HCT116 (cell line): Measurements from ENCODE around the gene VSX1. TPM values are rescaled to one million over a fixed set of nuclear protein-coding genes. Genes with fewer than 3 reads are reported as not detected.

Source experiments
- ATAC-seq: fragments of 200-7000 bp; cut with Tn5 transposase; 2 replicates; pipeline ENCODE4 v1.9.1; 2020; ENCODE audit warnings: mild to moderate bottlenecking, moderate library complexity
- BruUV-seq: library from RNA; stranded (reverse); fragments of 400-500 nt; replicated peaks from 2 replicates; lab custom pipeline; 2021; lab: Mats Ljungman, UMichigan
- CTCF ChIA-PET: fragments of 300-600 bp; sonication (Branson Sonifier 250); formaldehyde crosslinking; loops from one replicate; lab custom pipeline; 2021; ENCODE audit warnings: antibody characterized with exemption; lab: Charles Lee
- POLR2A ChIA-PET: fragments of 300-600, 350-600 bp; sonication (Branson Sonifier 250); formaldehyde crosslinking; loops from one replicate; lab custom pipeline; 2021; ENCODE audit warnings: antibody characterized with exemption; lab: Charles Lee
- RAD21 ChIA-PET, 2 experiments: fragments of 300-600 bp; sonication (Branson Sonifier 250); formaldehyde crosslinking; loops; one replicate each; lab custom pipeline; 2023; ENCODE audit warnings: low total read pairs in 2 of 2; ENCODE audit not compliant: uncharacterized antibody in 2 of 2, unreplicated experiment in 2 of 2, low non-redundant PET in 1 of 2; lab: Charles Lee
- DNase-seq: peaks from one replicate; pipeline ENCODE4 v3.0.0-alpha.2; 2010; ENCODE audit warnings: low read depth, low spot score
- H2AFZ ChIP-seq: fragments of 200-600 bp; shearing (Covaris generic), sonication (generic); 2 replicates; pipeline ENCODE4 v1.6.1; 2017; ENCODE audit warnings: low read depth, mixed run types, mixed read lengths, antibody characterized with exemption, low read length; ENCODE audit not compliant: poor library complexity, severe bottlenecking
- H3K27ac ChIP-seq: 2 replicates; pipeline ENCODE4 v1.5.1; 2012; ENCODE audit warnings: low read depth, low read length
- H3K27me3 ChIP-seq: fragments of 200-600 bp; sonication (generic); 2 replicates; pipeline ENCODE4 v1.6.1; 2016; ENCODE audit warnings: mixed run types, low read length, mixed read lengths; ENCODE audit not compliant: insufficient read depth
- H3K36me3 ChIP-seq, 2 experiments: fragments of 200-500 bp in 1 of 2; fragments of 200-600 bp in 1 of 2; sonication (Bioruptor generic) in 1 of 2; sonication (generic) in 1 of 2; 2 replicates each; pipeline versions ENCODE4 v1.5.1 to v1.6.1; 2014 to 2016; ENCODE audit warnings: low read length in 2 of 2, inconsistent platforms in 1 of 2, mixed read lengths in 1 of 2, mixed run types in 1 of 2; ENCODE audit not compliant: insufficient read depth in 2 of 2, control insufficient read depth in 1 of 2
- H3K4me1 ChIP-seq, 2 experiments: fragments of 200-600 bp in 1 of 2; sonication (generic) in 1 of 2; 2 replicates each; pipeline versions ENCODE4 v1.5.1 to v1.6.1; 2012 to 2017; ENCODE audit warnings: low read length in 2 of 2, inconsistent platforms in 1 of 2, mild to moderate bottlenecking in 1 of 2, mixed read lengths in 1 of 2, mixed run types in 1 of 2, moderate library complexity in 1 of 2; ENCODE audit not compliant: insufficient read depth in 2 of 2, control insufficient read depth in 1 of 2
- H3K4me2 ChIP-seq: fragments of 200-600 bp; sonication (generic); 2 replicates; pipeline ENCODE4 v1.6.1; 2017; ENCODE audit warnings: mixed run types, low read length, mixed read lengths
- H3K4me3 ChIP-seq, 2 experiments: fragments of 200-600 bp in 1 of 2; sonication (generic) in 1 of 2; replicated peaks in 1 of 2; 2 replicates each; pipeline ENCODE4 v1.5.1; 2011 to 2016; ENCODE audit warnings: low read length in 2 of 2, control low read depth in 1 of 2, low read depth in 1 of 2, mild to moderate bottlenecking in 1 of 2, mixed read lengths in 1 of 2, mixed run types in 1 of 2
- H3K79me2 ChIP-seq: fragments of 200-600 bp; sonication (generic); 2 replicates; pipeline ENCODE4 v1.6.1; 2017; ENCODE audit warnings: mild to moderate bottlenecking, mixed run types, low read length, moderate library complexity, mixed read lengths; ENCODE audit not compliant: insufficient read depth
- H3K9ac ChIP-seq: fragments of 200-600 bp; sonication (generic); 2 replicates; pipeline ENCODE4 v1.6.1; 2016; ENCODE audit warnings: low read length, mixed read lengths
- H3K9me2 ChIP-seq: fragments of 200-600 bp; sonication (generic), shearing (Covaris generic); 2 replicates; pipeline ENCODE4 v1.6.1; 2017; ENCODE audit warnings: mixed run types, mild to moderate bottlenecking, moderate library complexity; ENCODE audit not compliant: insufficient read depth
- H3K9me3 ChIP-seq, 2 experiments: fragments of 200-500 bp in 1 of 2; fragments of 200-600 bp in 1 of 2; sonication (Bioruptor generic) in 1 of 2; sonication (generic) in 1 of 2; 2 replicates each; pipeline ENCODE4 v1.6.1; 2014 to 2017; ENCODE audit warnings: low read length in 2 of 2, mixed read lengths in 2 of 2, inconsistent platforms in 1 of 2, low read depth in 1 of 2, mild to moderate bottlenecking in 1 of 2, mixed run types in 1 of 2, moderate library complexity in 1 of 2; ENCODE audit not compliant: control insufficient read depth in 1 of 2, insufficient read depth in 1 of 2
- H4K20me1 ChIP-seq: fragments of 200-600 bp; sonication (generic), shearing (Covaris generic); 2 replicates; pipeline ENCODE4 v1.6.1; 2017; ENCODE audit warnings: mixed run types, mild to moderate bottlenecking, moderate library complexity; ENCODE audit not compliant: insufficient read depth
- CEBPB ChIP-seq: IDR thresholded peaks from 2 replicates; pipeline ENCODE4 v1.6.1; 2012; ENCODE audit warnings: low read depth
- CTCF ChIP-seq, 3 experiments: fragments of 200-600 bp in 1 of 3; sonication (generic) in 1 of 3; IDR thresholded peaks in 2 of 3; conservative IDR thresholded peaks in 1 of 3; 2 replicates each; pipeline ENCODE4 v1.5.1; 2012 to 2017; ENCODE audit warnings: low read depth in 2 of 3, low read length in 2 of 3, antibody characterized with exemption in 1 of 3, borderline replicate concordance in 1 of 3, control low read depth in 1 of 3, mild to moderate bottlenecking in 1 of 3, mixed read lengths in 1 of 3, mixed run types in 1 of 3, moderate library complexity in 1 of 3; ENCODE audit not compliant: insufficient read depth in 1 of 3
- ELF1 ChIP-seq: IDR thresholded peaks from 2 replicates; pipeline ENCODE4 v1.6.1; 2012; ENCODE audit warnings: low read depth, borderline replicate concordance
- EZH2 ChIP-seq: fragments of 200-600 bp; sonication (generic); IDR thresholded peaks from 2 replicates; pipeline ENCODE4 v1.6.1; 2017; ENCODE audit warnings: antibody characterized with exemption, mixed run types
- RAD21 ChIP-seq: IDR thresholded peaks from 2 replicates; pipeline ENCODE4 v1.6.1; 2012; ENCODE audit warnings: low read depth, mild to moderate bottlenecking
- REST ChIP-seq: IDR thresholded peaks from 2 replicates; pipeline ENCODE4 v1.6.1; 2012; ENCODE audit warnings: low read depth
- TCF7L2 ChIP-seq: IDR thresholded peaks from 2 replicates; pipeline ENCODE4 v1.7.0; 2011; ENCODE audit warnings: borderline replicate concordance, inconsistent platforms; ENCODE audit not compliant: insufficient read depth, insufficient read length; ENCODE audit errors: extremely low read depth
- ZFX ChIP-seq: fragments of 450-650 bp; IDR thresholded peaks from 2 replicates; pipeline ENCODE4 v1.6.1; 2017
- intact Hi-C: fragments of 100-400 bp; cut with micrococcal nuclease; formaldehyde crosslinking; loops from 2 replicates; pipeline ENCODE4 v1.10.0; 2022
- total RNA-seq: library from RNA; stranded (reverse); gene quantifications from one replicate; pipeline ENCODE4 v1.2.1, GENCODE V29; 2021; ENCODE audit not compliant: unreplicated experiment

Gene VSX1
- total RNA-seq, 1 experiment from 2014 or later = not detected

GRCh38 chr20:25059866-25060465 is 22.0 kb downstream of the VSX1 start:
- no peaks in the 10 kb centered on the region for H3K79me2 ChIP-seq
- H4K20me1 ChIP-seq = no peaks in the 10 kb centered on the region
- no peaks in the 10 kb centered on the region for H3K36me3 ChIP-seq
- intact Hi-C loops = loop anchor here (10.0 kb wide), 1 partner anchor 335 kb away; the partner anchor contains the start of gene ABHD12
- H3K4me1 ChIP-seq = no peaks in the 10 kb centered on the region
- no peak for DNase-seq
- no peak overlapping the region for H3K27ac ChIP-seq
- peaks cover 47% of the 10 kb centered on the region for H3K27me3 ChIP-seq
- H3K9ac ChIP-seq = no peak overlapping the region
- no peak for ATAC-seq
- BruUV-seq = no TSS peak
- ChIA-PET CTCF (no interaction called here), POLR2A (no interaction called here), RAD21 (no interaction called here)
- H3K9me2 ChIP-seq = no peaks in the 10 kb centered on the region
- H3K9me3 ChIP-seq = no peaks in the 10 kb centered on the region
- TF ChIP-seq CTCF (IDR thresholded peaks at IDR 0.05 in 2 of 3, conservative IDR thresholded peaks at IDR 0.05 in 1 of 3; ENCODE audit: borderline replicate concordance in 1 of 3, insufficient read depth in 1 of 3, low read depth in 2 of 3, low read length in 2 of 3) (no peak), ZFX (no peak), RAD21 (no peak)
- H3K4me3 ChIP-seq = no peak overlapping the region
- no peak overlapping the region for H2AFZ ChIP-seq
- H3K4me2 ChIP-seq = no peak overlapping the region

- Histone ChIP-seq H3K9me2 (no peaks in the 10 kb centered on the region), H3K4me1 (no peaks in the 10 kb centered on the region), H3K4me3 (no peak overlapping the region), H4K20me1 (no peaks in the 10 kb centered on the region), H2AFZ (no peak overlapping the region), H3K79me2 (no peaks in the 10 kb centered on the region), H3K4me2 (no peak overlapping the region), H3K27me3 (peaks cover 41% of the 10 kb centered on the region), H3K36me3 (no peaks in the 10 kb centered on the region), H3K9ac (no peak overlapping the region), H3K27ac (no peak overlapping the region), H3K9me3 (no peaks in the 10 kb centered on the region)
- ChIA-PET RAD21 (no interaction called here), POLR2A (no interaction called here), CTCF (no interaction called here)
- ATAC-seq (no peak), DNase-seq (no peak)
- intact Hi-C loops = no loop called here
- BruUV-seq = no TSS peak
- TF ChIP-seq CEBPB (no peak), CTCF (IDR thresholded peaks at IDR 0.05 in 2 of 3, conservative IDR thresholded peaks at IDR 0.05 in 1 of 3; ENCODE audit: borderline replicate concordance in 1 of 3, insufficient read depth in 1 of 3, low read depth in 2 of 3, low read length in 2 of 3) (no peak), EZH2 (no peak), ELF1 (no peak), REST (no peak), TCF7L2 (no peak)
Measured at GRCh38 chr20:25058847-25059810, 22.8 kb downstream of the VSX1 start.
